ENCODE results near the gene PNCK.

GRCh38 chrX:153709726-153710674 lies 36.4 kb upstream of the PNCK start:
- no peak for TF ChIP-seq CHD2 (IDR thresholded peaks at IDR 0.05; ENCODE audit: low read length, partially characterized antibody)
- no peak for TF ChIP-seq ESRRA (IDR thresholded peaks at IDR 0.05; ENCODE audit: borderline replicate concordance, low read length)
- TF ChIP-seq FOXS1 (CRISPR knock-in tag; IDR thresholded peaks at IDR 0.05): no peak
- TF ChIP-seq CTCF (IDR thresholded peaks at IDR 0.05): no peak

All from A549 (cell line).